Activated T-cell treated with anti-CD3 and anti-CD28 coated beads for 1 hour (primary cell): ENCODE data around the gene FAF1.
A peak's percentile ranks its signal among the peaks of the same experiment; 100 is the strongest.
"Not testable (repeated sequence)": the region's sequence is repeated elsewhere in the genome, so short reads cannot be mapped to it uniquely, and the experiment has no call there.

Source experiments
- DNase-seq: peaks from one replicate; pipeline ENCODE4 v3.0.0-alpha.2; 2020; ENCODE audit warnings: low read depth

The FAF1 gene

DNA sequence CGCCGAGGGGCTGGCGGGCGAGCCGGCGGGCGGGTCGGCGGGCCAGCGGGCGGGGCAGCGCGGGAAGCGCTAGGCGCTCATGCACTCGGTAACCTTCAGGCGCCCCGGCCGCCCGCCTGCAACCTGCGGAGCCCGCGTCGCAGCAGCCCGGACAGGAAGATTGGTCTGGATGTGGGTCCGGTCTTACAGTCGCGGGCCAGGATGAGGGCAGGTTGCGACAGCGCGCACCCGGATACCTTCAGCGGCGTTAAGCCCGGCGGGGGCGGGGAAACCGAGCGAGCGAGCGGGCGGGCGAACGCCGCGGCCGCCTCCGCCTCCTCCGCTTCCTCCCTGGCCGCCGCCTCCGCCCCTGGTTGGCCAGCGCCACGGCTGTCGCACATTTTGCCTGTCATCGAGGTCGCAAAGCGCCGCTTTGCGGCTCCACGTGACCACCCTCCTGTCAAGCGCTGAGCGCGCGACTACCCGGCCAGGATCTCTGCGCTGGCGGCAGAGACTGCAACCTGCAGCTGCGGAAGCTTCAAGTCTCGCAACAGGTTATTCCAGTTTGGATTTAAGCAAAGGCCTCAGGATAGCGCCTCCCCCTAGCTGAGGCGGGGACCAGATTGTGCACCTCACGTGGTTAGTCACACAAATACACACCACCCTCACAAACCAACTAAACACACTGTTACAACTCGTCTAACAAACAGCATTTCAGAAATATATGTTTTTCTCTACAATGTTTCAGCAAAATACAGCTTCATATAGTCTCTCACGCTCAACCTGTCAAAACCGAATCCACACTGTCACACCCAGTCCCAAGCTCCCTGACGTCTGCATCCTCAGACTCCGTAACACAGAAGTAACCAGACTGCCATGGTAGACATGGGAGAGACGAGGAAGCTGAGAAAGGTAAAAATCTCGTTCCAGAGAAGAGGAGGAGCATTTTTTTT, at the start of gene FAF1:
Gene FAF1 (minus strand): TSS at position 355 of the 932 bp plus-strand sequence. CDS start 456 bp downstream, outside the sequence.
- peak; percentile 94 for DNase-seq

- no peak for DNase-seq
Measured at GRCh38 chr1:51009381-51009780, 49.3 kb upstream of the FAF1 start.

GRCh38 chr1:51005549-51005948, 45.5 kb upstream of the FAF1 start:
- DNase-seq: not testable (repeated sequence)

GRCh38 chr1:51002516-51002915, 42.4 kb upstream of the FAF1 start:
- DNase-seq: no peak

DNA sequence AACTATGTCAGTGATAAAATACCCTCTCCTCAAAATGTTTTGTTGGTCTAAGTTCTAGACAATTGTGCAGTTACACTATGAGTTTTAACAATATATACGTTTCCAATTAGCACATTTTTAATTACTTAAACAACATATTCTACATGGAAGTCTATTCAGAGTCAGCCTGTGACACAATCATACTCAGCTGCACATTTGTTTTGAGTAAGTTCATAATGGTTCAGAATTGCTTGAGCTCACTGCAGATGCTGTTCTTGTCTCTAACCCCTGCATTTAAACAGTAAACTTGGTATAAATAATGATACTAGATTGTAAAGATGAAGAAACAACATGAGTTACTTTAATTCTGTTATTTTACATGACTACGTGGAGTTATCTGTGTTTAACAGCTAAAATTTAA, 40.6 kb upstream of the FAF1 start:
- no peak for DNase-seq

- DNase-seq: no peak
Measured at GRCh38 chr1:51000160-51000559, 40.1 kb upstream of the FAF1 start.

GRCh38 chr1:50999375-50999774, 39.3 kb upstream of the FAF1 start:
- DNase-seq: not testable (repeated sequence)

GRCh38 chr1:50996083-50996482, 36.0 kb upstream of the FAF1 start:
- DNase-seq: no peak

DNA sequence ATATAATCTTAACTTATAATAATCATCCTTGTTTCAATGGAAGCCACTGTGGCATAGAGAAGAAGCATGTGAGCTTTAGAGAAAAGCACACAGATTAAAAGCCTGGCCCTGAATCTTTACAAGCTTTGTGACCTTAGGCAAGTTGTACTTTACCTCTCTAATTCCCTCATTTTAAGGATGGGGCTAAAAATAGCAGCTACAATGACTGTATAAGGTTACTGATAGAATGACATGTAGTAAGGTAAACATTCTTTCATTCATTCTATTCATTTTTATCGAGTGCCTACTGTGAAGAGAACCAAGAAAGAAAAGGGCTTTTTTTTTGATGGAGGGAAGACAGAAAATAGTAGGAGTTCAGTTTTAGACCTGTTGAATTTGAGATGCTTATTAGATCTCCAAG, 35.6 kb upstream of the FAF1 start:
- no peak for DNase-seq

- DNase-seq: no peak
Measured at GRCh38 chr1:50994997-50995396, 34.9 kb upstream of the FAF1 start.

DNA sequence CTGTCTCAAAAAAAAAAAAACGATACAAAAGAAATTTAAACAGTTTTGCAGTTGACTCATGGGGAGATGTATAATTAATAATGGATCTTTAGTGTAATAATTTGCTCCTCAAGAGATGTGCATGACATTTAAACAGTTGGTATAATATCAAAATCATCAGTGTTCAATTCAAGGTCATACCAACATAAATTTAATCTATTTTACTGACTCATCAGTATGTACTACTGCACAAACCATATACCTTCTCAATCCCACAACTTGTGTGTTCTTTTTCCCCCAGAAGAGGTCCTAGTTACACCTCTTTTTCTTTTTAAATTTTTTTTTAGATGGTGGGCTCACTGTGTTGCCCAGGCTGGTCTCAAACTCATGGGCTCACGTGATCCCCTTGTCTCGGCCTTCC, 33.6 kb upstream of the FAF1 start:
- DNase-seq: no peak

- DNase-seq: no peak
Measured at GRCh38 chr1:50992532-50993318, 32.7 kb upstream of the FAF1 start.

- no peak for DNase-seq
Measured at GRCh38 chr1:50989694-50990093, 29.6 kb upstream of the FAF1 start.

DNA sequence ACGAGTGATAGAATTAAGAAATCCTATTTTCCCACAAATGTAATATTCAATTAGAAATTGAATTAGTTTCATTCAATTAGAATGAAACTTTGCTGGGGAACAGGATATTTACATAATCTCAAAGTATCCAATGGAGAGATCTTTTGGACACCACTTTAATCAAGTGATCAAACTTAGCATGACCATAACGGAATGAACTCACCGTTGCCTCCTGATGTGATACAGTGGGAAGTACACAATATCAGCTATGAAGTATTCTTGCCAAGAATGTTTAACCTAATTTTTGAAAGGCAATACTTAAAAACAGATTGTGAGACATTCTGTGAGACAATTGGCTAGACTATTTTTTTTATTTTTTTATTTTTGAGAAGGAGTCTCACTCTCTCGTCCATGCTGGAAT, 26.6 kb upstream of the FAF1 start:
- no peak for DNase-seq

DNA sequence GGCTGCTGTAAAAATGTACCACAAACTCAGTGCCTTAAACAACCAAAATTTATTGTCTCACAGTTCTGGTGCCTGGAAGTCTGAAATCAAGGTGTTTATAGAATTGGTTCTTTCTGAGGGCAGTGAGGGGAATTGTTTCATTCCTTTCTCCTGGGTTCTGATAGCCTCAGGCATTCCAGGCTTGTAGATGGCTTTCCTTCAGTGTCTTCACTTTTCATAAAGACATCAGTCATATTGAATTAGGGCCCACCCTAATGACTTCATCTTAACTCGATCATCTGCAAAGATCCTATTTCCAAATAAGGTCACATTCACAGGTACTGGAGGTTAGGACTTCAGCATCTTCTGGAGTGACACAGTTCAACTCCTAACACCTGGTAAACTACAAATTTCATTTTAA, 25.0 kb upstream of the FAF1 start:
- DNase-seq: no peak

DNA sequence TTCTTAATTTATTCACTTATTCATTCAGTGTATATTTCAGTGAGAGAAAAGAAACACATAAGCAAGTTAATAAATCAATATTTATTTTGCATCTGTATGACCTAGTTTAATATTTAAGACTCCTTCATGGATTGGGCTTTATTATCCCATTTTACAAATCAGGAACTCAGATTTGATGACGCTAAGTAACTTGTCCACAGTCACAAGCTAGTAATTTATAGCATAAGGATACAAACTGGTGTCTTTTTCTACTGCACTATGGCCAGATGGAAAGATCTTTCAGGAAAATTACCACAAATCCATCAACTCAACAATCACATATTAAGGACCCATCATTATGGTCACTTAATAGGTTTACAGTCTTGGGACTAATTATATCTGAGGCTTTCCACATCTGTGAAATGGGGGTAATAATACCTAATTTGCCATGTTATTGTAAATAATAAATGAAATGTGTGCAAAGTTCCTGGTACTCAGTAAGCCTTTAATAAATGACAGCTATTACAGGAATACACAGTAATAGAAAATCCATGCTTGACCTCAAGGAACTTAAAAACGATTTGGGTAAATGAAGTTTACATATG, 23.2 kb upstream of the FAF1 start:
- DNase-seq: no peak

GRCh38 chr1:50982611-50983010, 22.5 kb upstream of the FAF1 start:
- no peak for DNase-seq

- no peak for DNase-seq
Measured at GRCh38 chr1:50981741-50982140, 21.7 kb upstream of the FAF1 start.

GRCh38 chr1:50980505-50980904, 20.4 kb upstream of the FAF1 start:
- DNase-seq: no peak

DNA sequence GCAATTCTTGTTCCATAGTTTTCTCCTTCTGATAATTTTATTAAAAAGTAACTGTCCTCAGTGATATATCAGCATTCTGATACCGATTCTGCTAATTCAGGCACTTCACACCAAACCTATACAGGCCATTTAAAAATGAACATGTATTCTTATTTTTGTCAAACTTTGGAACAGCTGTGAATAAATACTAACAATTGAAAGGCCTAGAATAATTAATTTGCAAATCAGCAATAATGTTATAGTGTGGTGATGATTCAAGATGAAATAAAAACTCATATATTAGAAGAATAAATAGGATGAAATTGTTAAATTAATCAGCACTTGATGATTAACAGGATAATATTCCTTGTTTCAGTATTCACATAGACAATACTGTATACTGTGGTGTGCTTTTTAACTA, 19.9 kb upstream of the FAF1 start:
- DNase-seq: no peak

GRCh38 chr1:50978852-50979781, 19.1 kb upstream of the FAF1 start:
- no peak for DNase-seq
